ENCODE results near the gene MANF.
A peak's percentile ranks its signal among the peaks of the same experiment; 100 is the strongest.

MANF gene

DNA sequence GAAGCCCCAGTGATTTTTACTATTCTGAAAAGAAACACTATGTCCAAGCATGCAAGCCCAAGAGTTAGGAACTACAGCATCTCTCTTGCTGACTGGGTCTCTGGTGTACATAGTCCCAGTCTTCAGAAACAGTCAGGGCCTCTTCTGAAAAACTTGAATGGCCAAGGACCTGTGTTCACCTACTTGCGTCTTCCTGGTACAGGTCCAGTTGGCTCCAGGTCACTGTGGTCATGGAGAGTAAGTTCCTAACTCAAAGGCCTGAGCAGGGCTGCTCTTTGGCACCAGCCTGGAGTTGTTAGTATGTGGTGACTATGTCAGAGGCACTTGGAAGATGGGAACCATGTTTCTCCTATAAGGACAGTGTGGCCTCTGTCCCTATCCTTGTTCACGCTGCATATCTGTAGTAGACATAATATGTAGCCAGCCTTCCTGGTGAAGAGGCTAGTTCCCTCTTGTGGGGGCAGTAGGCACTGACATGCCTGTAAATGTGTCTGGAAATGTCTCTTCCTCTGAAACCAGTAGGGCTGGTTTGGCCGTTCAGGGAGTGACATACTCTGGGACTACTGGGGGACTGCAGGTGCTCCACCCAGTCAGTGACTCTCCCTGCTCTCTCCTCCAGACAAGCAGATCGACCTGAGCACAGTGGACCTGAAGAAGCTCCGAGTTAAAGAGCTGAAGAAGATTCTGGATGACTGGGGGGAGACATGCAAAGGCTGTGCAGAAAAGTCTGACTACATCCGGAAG lies 3.4 kb downstream of the MANF start:
- peak overlapping the region in 1 of 2 donors; percentile 39 for H3K4me3 ChIP-seq (ENCODE audit: low read length in 2 of 2)
- peaks cover 57 to 67% of the 10 kb centered on the region in 2 donors for H3K4me1 ChIP-seq (ENCODE audit: control insufficient read depth in 2 of 2, insufficient read depth in 2 of 2, low read length in 2 of 2)
- H3K27me3 ChIP-seq (ENCODE audit: control insufficient read depth in 2 of 2, insufficient read depth in 2 of 2, low read length in 2 of 2), result no peaks in the 10 kb centered on the region
- no peaks in the 10 kb centered on the region for H3K9me3 ChIP-seq (ENCODE audit: control insufficient read depth in 2 of 2, low read length in 2 of 2)
- H3K36me3 ChIP-seq (ENCODE audit: control insufficient read depth in 2 of 2, insufficient read depth in 2 of 2, low read length in 2 of 2), result peaks cover 19 to 26% of the 10 kb centered on the region in 2 donors
- peak overlapping the region; percentile 64 to 76 for H3K27ac ChIP-seq (ENCODE audit: low read depth in 2 of 2, low read length in 2 of 2)
- H3K9ac ChIP-seq (ENCODE audit: low read depth in 1 of 2, low read length in 2 of 2), result peak overlapping the region in 1 of 2 donors; percentile 34

- Histone ChIP-seq H3K9me3 (ENCODE audit: control insufficient read depth in 2 of 2, low read length in 2 of 2) (no peaks in the 10 kb centered on the region), H3K36me3 (ENCODE audit: control insufficient read depth in 2 of 2, insufficient read depth in 2 of 2, low read length in 2 of 2) (peaks cover 30 to 37% of the 10 kb centered on the region in 2 donors), H3K4me1 (ENCODE audit: control insufficient read depth in 2 of 2, insufficient read depth in 2 of 2, low read length in 2 of 2) (peaks cover 54 to 58% of the 10 kb centered on the region in 2 donors), H3K4me3 (ENCODE audit: low read length in 2 of 2) (no peak overlapping the region), H3K27me3 (ENCODE audit: control insufficient read depth in 2 of 2, insufficient read depth in 2 of 2, low read length in 2 of 2) (no peaks in the 10 kb centered on the region), H3K9ac (ENCODE audit: low read depth in 1 of 2, low read length in 2 of 2) (no peak overlapping the region), H3K27ac (ENCODE audit: low read depth in 2 of 2, low read length in 2 of 2) (peak overlapping the region in 1 of 2 donors; percentile 76)
Measured at GRCh38 chr3:51389423-51390183, 4.5 kb downstream of the MANF start.

- peaks cover 54 to 58% of the 10 kb centered on the region in 2 donors for H3K4me1 ChIP-seq (ENCODE audit: control insufficient read depth in 2 of 2, insufficient read depth in 2 of 2, low read length in 2 of 2)
Measured at GRCh38 chr3:51390246-51391074, 5.4 kb downstream of the MANF start.

GRCh38 chr3:51391075-51391565 lies 6.0 kb downstream of the MANF start, which contains the start of gene RBM15B:
Gene RBM15B, plus strand, starts transcription at chr3:51391285. Its CDS starts 115 bp downstream, at chr3:51391400.
- Histone ChIP-seq H3K9me3 (ENCODE audit: control insufficient read depth in 2 of 2, low read length in 2 of 2) (no peaks in the 10 kb centered on the region), H3K4me3 (ENCODE audit: low read length in 2 of 2) (peak within 1 kb of the TSS; percentile 72 to 76), H3K27ac (ENCODE audit: low read depth in 2 of 2, low read length in 2 of 2) (peak within 1 kb of the TSS; percentile 81 to 83), H3K4me1 (ENCODE audit: control insufficient read depth in 2 of 2, insufficient read depth in 2 of 2, low read length in 2 of 2) (peaks cover 47 to 52% of the 10 kb centered on the region in 2 donors), H3K27me3 (ENCODE audit: control insufficient read depth in 2 of 2, insufficient read depth in 2 of 2, low read length in 2 of 2) (no peaks in the 10 kb centered on the region), H3K36me3 (ENCODE audit: control insufficient read depth in 2 of 2, insufficient read depth in 2 of 2, low read length in 2 of 2) (peaks cover 45 to 52% of the 10 kb centered on the region in 2 donors), H3K9ac (ENCODE audit: low read depth in 1 of 2, low read length in 2 of 2) (peak within 1 kb of the TSS; percentile 73 to 79)

More at GRCh38 chr3:51390246-51391074, 5.4 kb downstream of the MANF start:
- Histone ChIP-seq H3K36me3 (ENCODE audit: control insufficient read depth in 2 of 2, insufficient read depth in 2 of 2, low read length in 2 of 2) (peaks cover 38 to 45% of the 10 kb centered on the region in 2 donors), H3K9me3 (ENCODE audit: control insufficient read depth in 2 of 2, low read length in 2 of 2) (no peaks in the 10 kb centered on the region), H3K9ac (ENCODE audit: low read depth in 1 of 2, low read length in 2 of 2) (peak overlapping the region; percentile 52 to 69), H3K27ac (ENCODE audit: low read depth in 2 of 2, low read length in 2 of 2) (peak overlapping the region; percentile 45 to 68), H3K4me3 (ENCODE audit: low read length in 2 of 2) (peak overlapping the region; percentile 59 to 70), H3K27me3 (ENCODE audit: control insufficient read depth in 2 of 2, insufficient read depth in 2 of 2, low read length in 2 of 2) (no peaks in the 10 kb centered on the region)

DNA sequence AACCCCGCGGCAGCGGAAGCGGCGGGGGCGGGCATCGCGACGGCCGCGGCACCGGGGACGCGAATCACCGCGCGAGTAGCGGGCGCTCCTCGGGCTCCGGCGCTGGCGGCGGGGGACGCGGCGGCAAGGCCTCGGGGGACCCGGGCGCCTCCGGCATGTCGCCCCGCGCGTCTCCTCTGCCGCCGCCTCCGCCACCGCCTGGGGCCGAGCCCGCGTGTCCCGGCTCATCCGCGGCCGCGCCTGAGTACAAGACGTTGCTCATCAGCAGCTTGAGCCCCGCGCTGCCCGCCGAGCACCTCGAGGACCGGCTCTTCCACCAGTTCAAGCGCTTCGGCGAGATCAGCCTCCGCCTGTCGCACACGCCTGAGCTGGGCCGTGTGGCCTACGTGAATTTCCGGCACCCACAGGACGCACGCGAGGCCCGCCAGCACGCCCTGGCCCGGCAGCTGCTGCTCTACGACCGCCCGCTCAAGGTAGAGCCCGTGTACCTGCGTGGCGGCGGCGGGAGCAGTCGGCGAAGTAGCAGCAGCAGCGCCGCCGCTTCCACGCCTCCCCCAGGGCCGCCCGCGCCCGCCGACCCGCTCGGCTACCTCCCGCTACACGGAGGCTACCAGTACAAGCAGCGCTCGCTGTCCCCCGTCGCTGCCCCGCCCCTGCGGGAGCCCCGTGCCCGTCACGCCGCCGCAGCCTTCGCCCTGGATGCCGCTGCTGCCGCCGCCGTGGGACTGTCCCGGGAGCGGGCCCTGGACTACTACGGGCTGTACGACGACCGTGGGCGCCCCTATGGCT lies 6.7 kb downstream of the MANF start:
- Histone ChIP-seq H3K4me1 (ENCODE audit: control insufficient read depth in 2 of 2, insufficient read depth in 2 of 2, low read length in 2 of 2) (peaks cover 42 to 46% of the 10 kb centered on the region in 2 donors), H3K27ac (ENCODE audit: low read depth in 2 of 2, low read length in 2 of 2) (peak overlapping the region; percentile 81 to 83), H3K9me3 (ENCODE audit: control insufficient read depth in 2 of 2, low read length in 2 of 2) (no peaks in the 10 kb centered on the region), H3K4me3 (ENCODE audit: low read length in 2 of 2) (peak overlapping the region; percentile 72 to 76), H3K9ac (ENCODE audit: low read depth in 1 of 2, low read length in 2 of 2) (peak overlapping the region; percentile 73 to 79), H3K36me3 (ENCODE audit: control insufficient read depth in 2 of 2, insufficient read depth in 2 of 2, low read length in 2 of 2) (peaks cover 51 to 58% of the 10 kb centered on the region in 2 donors), H3K27me3 (ENCODE audit: control insufficient read depth in 2 of 2, insufficient read depth in 2 of 2, low read length in 2 of 2) (no peaks in the 10 kb centered on the region)

DNA sequence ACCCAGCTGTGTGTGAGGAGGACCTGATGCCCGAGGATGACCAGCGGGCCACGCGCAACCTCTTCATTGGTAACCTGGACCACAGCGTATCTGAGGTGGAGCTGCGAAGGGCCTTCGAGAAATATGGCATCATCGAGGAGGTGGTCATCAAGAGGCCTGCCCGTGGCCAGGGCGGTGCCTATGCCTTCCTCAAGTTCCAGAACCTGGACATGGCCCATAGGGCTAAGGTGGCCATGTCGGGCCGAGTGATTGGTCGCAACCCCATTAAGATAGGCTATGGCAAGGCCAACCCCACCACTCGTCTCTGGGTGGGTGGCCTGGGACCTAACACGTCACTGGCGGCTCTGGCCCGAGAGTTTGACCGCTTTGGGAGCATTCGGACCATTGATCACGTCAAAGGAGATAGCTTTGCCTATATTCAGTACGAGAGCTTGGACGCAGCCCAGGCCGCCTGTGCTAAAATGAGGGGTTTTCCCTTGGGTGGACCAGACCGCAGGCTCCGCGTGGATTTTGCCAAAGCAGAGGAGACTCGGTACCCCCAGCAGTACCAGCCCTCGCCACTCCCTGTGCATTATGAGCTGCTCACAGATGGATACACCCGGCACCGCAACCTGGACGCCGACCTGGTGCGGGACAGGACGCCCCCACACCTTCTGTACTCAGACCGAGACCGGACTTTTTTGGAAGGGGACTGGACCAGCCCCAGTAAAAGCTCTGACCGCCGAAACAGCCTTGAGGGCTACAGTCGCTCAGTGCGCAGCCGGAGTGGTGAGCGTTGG lies 7.5 kb downstream of the MANF start:
- H3K27ac ChIP-seq (ENCODE audit: low read depth in 2 of 2, low read length in 2 of 2), result no peak overlapping the region
- no peaks in the 10 kb centered on the region for H3K9me3 ChIP-seq (ENCODE audit: control insufficient read depth in 2 of 2, low read length in 2 of 2)
- H3K9ac ChIP-seq (ENCODE audit: low read depth in 1 of 2, low read length in 2 of 2), result peak overlapping the region; percentile 73 to 79
- peak overlapping the region; percentile 72 to 76 for H3K4me3 ChIP-seq (ENCODE audit: low read length in 2 of 2)
- peaks cover 39 to 44% of the 10 kb centered on the region in 2 donors for H3K4me1 ChIP-seq (ENCODE audit: control insufficient read depth in 2 of 2, insufficient read depth in 2 of 2, low read length in 2 of 2)
- peaks cover 58 to 64% of the 10 kb centered on the region in 2 donors for H3K36me3 ChIP-seq (ENCODE audit: control insufficient read depth in 2 of 2, insufficient read depth in 2 of 2, low read length in 2 of 2)
- no peaks in the 10 kb centered on the region for H3K27me3 ChIP-seq (ENCODE audit: control insufficient read depth in 2 of 2, insufficient read depth in 2 of 2, low read length in 2 of 2)

DNA sequence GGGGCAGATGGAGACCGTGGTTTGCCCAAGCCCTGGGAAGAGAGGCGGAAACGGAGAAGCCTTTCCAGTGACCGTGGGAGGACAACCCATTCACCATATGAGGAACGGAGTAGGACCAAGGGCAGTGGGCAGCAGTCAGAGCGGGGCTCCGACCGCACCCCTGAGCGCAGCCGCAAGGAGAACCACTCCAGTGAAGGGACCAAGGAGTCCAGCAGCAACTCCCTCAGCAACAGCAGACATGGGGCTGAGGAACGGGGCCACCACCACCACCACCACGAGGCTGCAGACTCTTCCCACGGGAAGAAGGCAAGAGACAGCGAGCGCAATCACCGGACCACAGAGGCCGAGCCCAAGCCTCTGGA lies 8.0 kb downstream of the MANF start:
- peaks cover 33 to 38% of the 10 kb centered on the region in 2 donors for H3K4me1 ChIP-seq (ENCODE audit: control insufficient read depth in 2 of 2, insufficient read depth in 2 of 2, low read length in 2 of 2)
- H3K9ac ChIP-seq (ENCODE audit: low read depth in 1 of 2, low read length in 2 of 2), result no peak overlapping the region
- H3K4me3 ChIP-seq (ENCODE audit: low read length in 2 of 2), result no peak overlapping the region
- H3K27ac ChIP-seq (ENCODE audit: low read depth in 2 of 2, low read length in 2 of 2), result no peak overlapping the region
- H3K27me3 ChIP-seq (ENCODE audit: control insufficient read depth in 2 of 2, insufficient read depth in 2 of 2, low read length in 2 of 2), result no peaks in the 10 kb centered on the region
- H3K9me3 ChIP-seq (ENCODE audit: control insufficient read depth in 2 of 2, low read length in 2 of 2), result no peaks in the 10 kb centered on the region
- H3K36me3 ChIP-seq (ENCODE audit: control insufficient read depth in 2 of 2, insufficient read depth in 2 of 2, low read length in 2 of 2), result peaks cover 55 to 61% of the 10 kb centered on the region in 2 donors

- Histone ChIP-seq H3K4me3 (ENCODE audit: low read length in 2 of 2) (no peak overlapping the region), H3K4me1 (ENCODE audit: control insufficient read depth in 2 of 2, insufficient read depth in 2 of 2, low read length in 2 of 2) (peaks cover 29 to 34% of the 10 kb centered on the region in 2 donors), H3K27ac (ENCODE audit: low read depth in 2 of 2, low read length in 2 of 2) (no peak overlapping the region), H3K27me3 (ENCODE audit: control insufficient read depth in 2 of 2, insufficient read depth in 2 of 2, low read length in 2 of 2) (no peaks in the 10 kb centered on the region), H3K9ac (ENCODE audit: low read depth in 1 of 2, low read length in 2 of 2) (no peak overlapping the region), H3K36me3 (ENCODE audit: control insufficient read depth in 2 of 2, insufficient read depth in 2 of 2, low read length in 2 of 2) (peaks cover 58 to 60% of the 10 kb centered on the region in 2 donors), H3K9me3 (ENCODE audit: control insufficient read depth in 2 of 2, low read length in 2 of 2) (no peaks in the 10 kb centered on the region)
Measured at GRCh38 chr3:51393564-51393963, 8.5 kb downstream of the MANF start.
